Activated naive CD4-positive, alpha-beta T cell treated with anti-CD3 and anti-CD28 coated beads, Interleukin-2, amount 50 U/mL, for 72 hours (primary cell): ENCODE results near the gene CSF2RB. TPM values are rescaled to one million over a fixed set of nuclear protein-coding genes. Genes with fewer than 3 reads are reported as not detected.

ENCODE experiments used
- ATAC-seq, 2 donors: fragments of 150-1000 bp; cut with Tn5 transposase; 2 replicates each; pipeline ENCODE4 v1.10.0; 2021; ENCODE audit warnings: mild to moderate bottlenecking in 2 of 2, moderate library complexity in 2 of 2
- DNase-seq, 2 donors: peaks; one replicate each; pipeline ENCODE4 v3.0.0; 2021 to 2022; ENCODE audit warnings: low spot score in 2 of 2
- H3K27ac Mint-ChIP-seq, 2 donors: one replicate each; pipeline ENCODE4 v1.8.0; 2022; ENCODE audit warnings: mild to moderate bottlenecking in 2 of 2, mixed read lengths in 2 of 2
- H3K36me3 Mint-ChIP-seq, 2 donors: one replicate each; pipeline ENCODE4 v1.8.0; 2022; ENCODE audit warnings: mixed read lengths in 2 of 2
- H3K9me3 Mint-ChIP-seq, 2 donors: one replicate each; pipeline ENCODE4 v1.8.0; 2022; ENCODE audit warnings: mixed read lengths in 2 of 2
- total RNA-seq, 2 donors: library from RNA; stranded (reverse); gene quantifications; one replicate each; pipeline ENCODE4 v1.2.3, GENCODE V29; 2022

Gene CSF2RB
- total RNA-seq, 2 donors from 2014 or later: 0.87 to 1.4 TPM

DNA sequence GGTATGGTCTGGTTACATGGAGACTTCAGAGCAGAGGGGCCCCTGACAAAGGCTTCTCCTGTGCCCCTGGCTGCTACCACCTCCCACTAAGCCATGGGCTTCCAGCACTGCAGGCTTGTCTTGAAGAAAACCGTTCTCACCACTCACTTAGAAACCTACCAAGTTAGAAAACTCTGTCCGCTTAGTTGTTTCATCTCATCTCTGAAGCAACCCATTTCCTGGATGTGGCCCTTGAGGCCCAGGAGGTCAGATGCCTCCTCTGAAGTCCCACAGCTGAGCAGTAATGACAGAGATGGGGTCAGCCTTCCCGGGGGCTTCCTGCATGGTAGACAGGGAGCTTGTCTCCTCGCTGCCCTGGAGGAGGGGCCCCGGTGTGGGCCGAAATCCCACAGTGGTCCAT is 12.9 kb downstream of the CSF2RB start:
- no peak for ATAC-seq
- no peak overlapping the region for H3K27ac Mint-ChIP-seq
- DNase-seq: no peak
- no peaks in the 10 kb centered on the region for H3K9me3 Mint-ChIP-seq
- H3K36me3 Mint-ChIP-seq: no peaks in the 10 kb centered on the region

DNA sequence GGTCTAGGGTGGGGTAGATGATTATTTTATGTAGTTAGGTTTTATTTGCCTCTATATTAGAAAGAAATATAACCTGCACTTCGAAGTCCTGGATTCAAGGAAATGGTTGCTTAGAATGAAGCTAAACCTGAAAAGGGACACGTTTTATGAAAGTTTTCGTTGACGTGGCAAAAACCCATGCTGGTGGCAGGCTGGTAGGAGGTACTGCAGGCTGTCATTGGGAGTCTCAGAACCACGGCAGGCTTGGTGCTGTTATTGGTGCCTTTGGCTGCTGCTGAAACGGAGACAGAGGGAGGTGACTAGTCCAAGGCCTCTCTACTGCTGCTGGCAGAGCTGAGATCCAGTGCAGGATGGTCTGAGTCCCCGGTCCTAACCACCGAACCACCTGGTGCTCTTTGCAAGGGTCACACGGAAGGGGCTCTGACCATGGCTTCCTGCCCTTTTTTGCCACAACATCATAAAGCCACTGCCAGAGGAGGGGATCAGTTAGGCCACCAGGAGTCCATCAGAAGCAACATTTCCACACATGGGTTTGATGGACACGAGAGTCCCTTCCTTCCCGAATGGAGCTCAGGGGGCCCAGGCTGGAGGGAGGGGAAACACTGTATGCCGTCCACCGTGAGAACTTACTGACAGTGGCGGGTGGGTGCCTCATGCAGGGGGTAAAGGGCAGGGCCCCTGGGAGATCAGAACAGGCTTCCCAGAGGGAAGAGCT is 13.4 kb downstream of the CSF2RB start:
- peak overlapping the region in 1 of 2 donors; percentile 3 for H3K27ac Mint-ChIP-seq
- no peaks in the 10 kb centered on the region for H3K36me3 Mint-ChIP-seq
- H3K9me3 Mint-ChIP-seq: no peaks in the 10 kb centered on the region
- ATAC-seq (no peak), DNase-seq (no peak)

DNA sequence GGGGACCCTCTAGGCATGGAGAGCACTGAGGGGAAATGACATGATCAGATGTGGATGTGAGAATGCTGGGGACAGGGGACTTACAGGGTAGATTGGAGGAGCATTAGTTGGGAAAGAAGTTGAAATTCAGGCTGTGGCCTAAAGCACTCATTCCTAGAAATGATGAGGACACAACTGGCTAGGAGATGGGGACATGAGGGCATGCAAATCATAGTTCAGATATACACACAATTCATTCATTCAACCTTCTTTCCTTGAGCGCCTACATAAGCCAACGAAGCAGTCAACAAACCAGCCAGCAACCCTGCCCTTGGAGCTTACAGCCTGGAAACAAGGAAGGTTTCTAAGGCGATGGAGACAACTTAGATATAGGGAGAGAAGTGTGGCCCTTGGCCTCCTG is 14.2 kb downstream of the CSF2RB start:
- DNase-seq (no peak), ATAC-seq (no peak)
- H3K9me3 Mint-ChIP-seq: no peaks in the 10 kb centered on the region
- H3K36me3 Mint-ChIP-seq: no peaks in the 10 kb centered on the region
- H3K27ac Mint-ChIP-seq: peak overlapping the region in 1 of 2 donors; percentile 1

DNA sequence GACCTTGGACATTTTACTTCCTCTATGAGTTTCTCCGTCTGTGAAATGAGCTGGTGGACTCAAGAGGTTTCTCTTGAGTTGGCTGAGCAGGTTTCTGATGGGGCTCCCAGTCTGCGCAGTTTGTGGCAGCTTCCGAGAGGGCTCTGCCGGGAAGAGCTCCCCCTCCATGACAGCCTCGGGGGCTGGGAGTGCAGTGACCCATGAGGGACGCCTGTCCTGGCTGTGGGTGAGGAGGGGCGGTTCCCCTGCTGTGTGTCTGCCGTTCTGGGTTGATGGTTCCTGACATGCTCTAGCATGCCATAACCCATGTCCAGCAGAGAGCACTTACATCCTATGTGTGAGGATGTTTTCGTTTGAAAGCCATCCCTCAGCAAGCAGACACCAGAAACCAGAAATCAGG is 14.8 kb downstream of the CSF2RB start:
- H3K27ac Mint-ChIP-seq: peak overlapping the region in 1 of 2 donors; percentile 31
- DNase-seq (no peak), ATAC-seq (no peak)
- no peaks in the 10 kb centered on the region for H3K9me3 Mint-ChIP-seq
- no peaks in the 10 kb centered on the region for H3K36me3 Mint-ChIP-seq

DNA sequence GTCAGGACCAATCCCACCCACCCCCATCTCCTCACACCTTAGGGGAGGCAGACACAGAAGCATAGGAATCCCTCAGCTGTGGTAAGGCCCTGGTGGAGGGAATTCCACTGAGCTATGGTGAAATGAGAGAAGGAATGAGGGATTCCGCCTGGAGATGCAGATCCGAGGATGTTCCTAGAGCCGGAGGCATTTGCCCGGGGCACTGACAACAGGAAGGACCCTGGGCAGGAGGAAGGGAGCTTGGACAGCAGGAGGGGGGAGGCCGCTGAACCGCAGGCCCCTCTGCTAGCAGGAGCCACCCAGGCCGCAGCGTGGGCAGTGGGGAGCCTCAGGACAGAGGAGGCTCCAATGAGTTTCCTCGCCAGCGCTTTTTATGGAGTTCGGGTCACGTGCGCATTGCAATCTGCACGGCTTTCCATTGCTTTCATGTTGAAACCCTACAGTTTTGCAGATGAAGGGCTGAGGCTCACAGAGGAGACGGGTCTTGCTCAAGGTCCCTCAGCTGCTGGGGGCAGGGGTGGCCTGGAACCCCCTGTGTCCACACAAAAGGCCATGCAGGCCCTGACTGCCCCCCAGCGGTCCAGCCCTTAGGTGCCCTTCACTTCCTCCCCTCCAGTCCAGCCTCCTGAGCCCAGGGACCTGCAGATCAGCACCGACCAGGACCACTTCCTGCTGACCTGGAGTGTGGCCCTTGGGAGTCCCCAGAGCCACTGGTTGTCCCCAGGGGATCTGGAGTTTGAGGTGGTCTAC is 15.5 kb downstream of the CSF2RB start:
- no peaks in the 10 kb centered on the region for H3K36me3 Mint-ChIP-seq
- H3K27ac Mint-ChIP-seq: no peak overlapping the region
- DNase-seq (no peak), ATAC-seq (no peak)
- H3K9me3 Mint-ChIP-seq: no peaks in the 10 kb centered on the region

DNA sequence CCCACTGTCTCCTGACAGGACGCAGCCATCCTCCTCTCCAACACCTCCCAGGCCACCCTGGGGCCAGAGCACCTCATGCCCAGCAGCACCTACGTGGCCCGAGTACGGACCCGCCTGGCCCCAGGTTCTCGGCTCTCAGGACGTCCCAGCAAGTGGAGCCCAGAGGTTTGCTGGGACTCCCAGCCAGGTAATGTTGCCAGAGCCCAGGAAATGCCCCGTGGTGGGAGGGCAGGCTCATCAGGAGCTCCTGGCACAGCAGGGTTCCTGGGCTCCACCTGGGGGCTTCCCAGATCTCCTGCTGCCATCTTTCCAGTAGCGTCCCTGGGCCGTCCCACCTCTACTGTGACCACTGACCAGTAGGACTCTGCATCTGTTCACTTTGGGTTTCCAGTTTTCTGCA is 16.2 kb downstream of the CSF2RB start:
- DNase-seq (no peak), ATAC-seq (no peak)
- no peaks in the 10 kb centered on the region for H3K36me3 Mint-ChIP-seq
- H3K9me3 Mint-ChIP-seq: no peaks in the 10 kb centered on the region
- no peak overlapping the region for H3K27ac Mint-ChIP-seq

DNA sequence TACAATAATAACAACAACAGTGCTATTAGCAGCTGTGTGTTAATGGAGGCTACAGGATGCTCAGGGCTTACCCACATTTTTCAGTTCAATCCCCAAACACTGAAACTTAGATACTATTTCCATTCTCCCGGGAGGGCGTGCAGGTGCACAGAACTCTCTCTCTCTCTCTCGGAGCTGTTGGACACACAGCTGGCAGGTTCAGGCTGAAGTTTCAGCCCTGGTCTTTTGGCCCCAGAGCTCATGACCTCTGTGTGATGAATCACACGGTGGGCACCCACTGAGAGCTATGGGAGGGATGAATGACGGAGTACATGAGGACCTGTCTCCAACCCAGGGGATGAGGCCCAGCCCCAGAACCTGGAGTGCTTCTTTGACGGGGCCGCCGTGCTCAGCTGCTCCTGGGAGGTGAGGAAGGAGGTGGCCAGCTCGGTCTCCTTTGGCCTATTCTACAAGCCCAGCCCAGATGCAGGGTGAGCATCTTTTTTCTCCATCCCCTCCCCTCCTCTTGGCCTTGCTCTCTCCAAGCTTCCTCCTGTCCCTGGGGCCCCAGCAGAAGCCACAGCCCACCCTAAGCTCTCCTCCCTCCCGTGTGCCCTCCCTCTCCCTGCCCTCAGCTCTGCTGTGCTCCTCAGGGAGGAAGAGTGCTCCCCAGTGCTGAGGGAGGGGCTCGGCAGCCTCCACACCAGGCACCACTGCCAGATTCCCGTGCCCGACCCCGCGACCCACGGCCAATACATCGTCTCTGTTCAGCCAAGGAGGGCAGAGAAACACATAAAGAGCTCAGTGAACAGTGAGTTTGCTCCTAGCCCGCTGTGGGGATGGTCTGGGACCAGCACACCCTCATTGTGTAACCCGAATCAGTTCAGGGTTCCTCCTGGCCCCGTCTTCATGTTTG is 16.9 kb downstream of the CSF2RB start:
- Mint-ChIP-seq H3K36me3 (no peaks in the 10 kb centered on the region), H3K9me3 (no peaks in the 10 kb centered on the region), H3K27ac (no peak overlapping the region)
- ATAC-seq (no peak), DNase-seq (no peak)

DNA sequence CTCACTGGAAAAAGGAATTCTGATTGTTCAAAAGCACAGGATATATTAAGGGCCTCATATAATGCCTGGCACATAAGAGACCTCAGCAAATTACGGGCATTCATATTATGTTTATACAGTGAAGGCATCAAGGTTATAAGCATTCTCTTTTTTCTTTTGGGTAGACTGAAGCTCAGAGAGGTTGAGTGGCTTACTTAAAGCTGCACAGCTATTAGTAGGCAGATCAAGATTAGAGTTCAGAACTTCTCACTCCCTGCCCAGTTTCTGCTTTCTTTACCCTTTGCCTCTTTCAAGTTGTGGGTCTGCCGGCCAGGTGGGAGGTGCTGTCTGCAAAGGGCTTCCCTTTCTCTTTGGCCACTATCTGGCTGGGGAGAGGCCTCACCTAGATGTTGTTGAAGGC is 18.0 kb downstream of the CSF2RB start:
- Mint-ChIP-seq H3K27ac (no peak overlapping the region), H3K36me3 (no peaks in the 10 kb centered on the region), H3K9me3 (no peaks in the 10 kb centered on the region)
- no peak for ATAC-seq
- DNase-seq: no peak

DNA sequence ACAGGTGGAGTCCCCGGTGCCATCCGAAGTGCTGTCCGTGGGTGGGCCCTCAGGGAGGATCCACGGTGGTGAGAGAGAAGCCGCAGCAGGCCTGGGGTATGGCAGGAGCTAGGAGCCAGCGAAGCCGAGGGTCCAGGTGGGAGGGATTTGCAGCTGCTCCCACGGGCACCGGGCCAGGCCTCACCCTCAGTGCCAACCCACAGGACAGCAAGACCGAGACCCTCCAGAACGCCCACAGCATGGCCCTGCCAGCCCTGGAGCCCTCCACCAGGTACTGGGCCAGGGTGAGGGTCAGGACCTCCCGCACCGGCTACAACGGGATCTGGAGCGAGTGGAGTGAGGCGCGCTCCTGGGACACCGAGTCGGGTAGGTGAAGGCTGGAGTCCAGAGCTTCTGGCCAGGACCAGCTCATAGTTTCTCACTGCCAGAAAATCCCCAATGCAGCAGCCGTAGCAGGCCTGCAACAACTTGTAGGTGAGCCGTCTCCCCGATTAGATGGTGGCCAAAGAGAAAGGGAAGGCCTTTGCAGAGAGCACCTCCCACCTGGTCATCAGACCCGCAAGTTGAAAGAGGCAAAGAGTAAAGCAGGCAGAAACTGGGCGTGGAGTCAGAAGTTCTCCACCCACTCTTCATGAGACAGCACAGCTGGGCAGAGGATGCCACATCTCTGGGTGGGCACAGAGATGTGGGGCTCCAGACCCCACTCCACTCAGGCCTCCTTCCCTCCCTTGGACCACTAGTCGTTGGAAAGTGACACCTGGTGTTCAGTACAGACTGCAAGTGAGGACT is 20.4 kb downstream of the CSF2RB start:
- no peaks in the 10 kb centered on the region for H3K9me3 Mint-ChIP-seq
- H3K36me3 Mint-ChIP-seq: no peaks in the 10 kb centered on the region
- ATAC-seq: no peak
- DNase-seq: no peak
- no peak overlapping the region for H3K27ac Mint-ChIP-seq

DNA sequence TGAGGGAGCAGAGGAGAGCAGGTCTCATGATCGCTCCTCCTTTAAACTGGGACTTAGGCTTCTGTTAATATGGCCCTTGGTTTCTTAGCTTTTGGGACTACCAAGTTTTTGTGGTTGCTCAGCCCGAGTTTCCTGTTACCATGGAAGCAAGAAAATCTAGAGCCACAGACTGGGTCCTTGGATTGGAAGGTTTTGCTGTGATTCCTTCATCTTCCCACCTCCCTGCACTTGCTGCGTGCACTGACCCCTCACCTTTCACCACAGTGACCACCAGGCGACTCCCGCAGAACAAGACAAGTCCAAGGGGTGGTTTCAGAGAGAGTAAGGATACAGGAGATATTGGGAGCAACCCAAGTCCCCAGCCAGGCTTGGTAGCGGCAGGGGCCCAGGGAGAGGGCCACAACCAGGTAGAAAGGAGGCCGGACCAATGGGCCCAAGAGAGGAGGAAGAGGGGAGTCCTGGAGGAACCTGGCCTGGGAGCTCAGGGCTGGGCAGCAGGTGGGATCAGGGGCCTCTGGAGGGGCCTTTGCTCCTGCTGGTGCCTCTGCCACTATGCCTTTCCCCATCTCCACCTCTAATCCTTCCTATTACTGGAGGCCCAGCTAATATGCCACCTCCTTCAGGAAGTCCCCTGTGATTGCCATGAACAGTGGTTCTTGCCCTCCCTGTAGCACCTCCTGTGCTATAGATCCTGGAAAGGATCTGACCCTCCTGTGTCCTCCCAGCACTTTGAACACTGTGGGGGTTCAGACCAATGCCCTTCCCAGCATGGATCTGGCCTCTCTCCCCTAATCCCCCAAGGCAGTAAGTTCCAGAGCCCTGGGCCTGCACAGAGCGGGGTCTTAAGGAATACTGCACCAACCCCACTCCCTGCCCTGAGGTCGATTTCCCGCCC is 21.2 kb downstream of the CSF2RB start:
- no peak for ATAC-seq

DNA sequence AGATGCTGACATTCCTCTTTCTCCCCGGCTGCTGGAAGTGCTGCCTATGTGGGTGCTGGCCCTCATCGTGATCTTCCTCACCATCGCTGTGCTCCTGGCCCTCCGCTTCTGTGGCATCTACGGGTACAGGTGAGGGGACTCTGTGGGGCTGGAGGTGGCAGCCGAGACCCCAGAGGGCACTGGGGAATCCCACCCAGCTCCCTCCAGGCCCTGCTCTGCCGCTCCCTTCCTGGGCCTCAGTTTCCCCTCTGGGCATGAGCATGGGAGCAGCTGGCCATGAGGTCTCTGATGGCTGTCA is 21.8 kb downstream of the CSF2RB start:
- Mint-ChIP-seq H3K9me3 (no peaks in the 10 kb centered on the region), H3K27ac (no peak overlapping the region), H3K36me3 (no peaks in the 10 kb centered on the region)
- ATAC-seq: no peak
- no peak for DNase-seq

More for the DNA sequence above, 21.2 kb downstream of the CSF2RB start:
- Mint-ChIP-seq H3K36me3 (no peaks in the 10 kb centered on the region), H3K27ac (no peak overlapping the region), H3K9me3 (no peaks in the 10 kb centered on the region)
- no peak for DNase-seq

DNA sequence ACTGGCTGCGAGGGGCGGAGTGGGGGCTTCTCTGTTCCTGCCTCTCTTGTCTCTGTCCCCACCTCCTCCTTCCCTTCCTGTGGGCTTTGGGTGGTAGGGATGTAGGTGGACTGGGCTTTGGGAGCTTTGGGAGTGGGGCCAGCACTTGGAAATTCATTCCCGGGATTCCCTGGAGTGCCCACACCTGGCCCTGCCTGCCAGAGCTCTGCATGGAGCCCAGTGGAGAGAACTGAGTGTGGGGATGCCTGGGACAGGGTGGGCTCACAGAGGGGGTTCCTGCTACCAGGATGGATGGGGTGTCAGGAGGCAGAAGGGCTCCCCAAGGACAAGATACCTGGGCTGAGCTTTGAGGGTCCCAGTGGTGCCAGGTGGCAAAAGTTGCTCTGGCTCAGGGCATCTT is 22.3 kb downstream of the CSF2RB start:
- Mint-ChIP-seq H3K9me3 (no peaks in the 10 kb centered on the region), H3K36me3 (no peaks in the 10 kb centered on the region), H3K27ac (no peak overlapping the region)
- no peak for DNase-seq
- ATAC-seq: no peak

DNA sequence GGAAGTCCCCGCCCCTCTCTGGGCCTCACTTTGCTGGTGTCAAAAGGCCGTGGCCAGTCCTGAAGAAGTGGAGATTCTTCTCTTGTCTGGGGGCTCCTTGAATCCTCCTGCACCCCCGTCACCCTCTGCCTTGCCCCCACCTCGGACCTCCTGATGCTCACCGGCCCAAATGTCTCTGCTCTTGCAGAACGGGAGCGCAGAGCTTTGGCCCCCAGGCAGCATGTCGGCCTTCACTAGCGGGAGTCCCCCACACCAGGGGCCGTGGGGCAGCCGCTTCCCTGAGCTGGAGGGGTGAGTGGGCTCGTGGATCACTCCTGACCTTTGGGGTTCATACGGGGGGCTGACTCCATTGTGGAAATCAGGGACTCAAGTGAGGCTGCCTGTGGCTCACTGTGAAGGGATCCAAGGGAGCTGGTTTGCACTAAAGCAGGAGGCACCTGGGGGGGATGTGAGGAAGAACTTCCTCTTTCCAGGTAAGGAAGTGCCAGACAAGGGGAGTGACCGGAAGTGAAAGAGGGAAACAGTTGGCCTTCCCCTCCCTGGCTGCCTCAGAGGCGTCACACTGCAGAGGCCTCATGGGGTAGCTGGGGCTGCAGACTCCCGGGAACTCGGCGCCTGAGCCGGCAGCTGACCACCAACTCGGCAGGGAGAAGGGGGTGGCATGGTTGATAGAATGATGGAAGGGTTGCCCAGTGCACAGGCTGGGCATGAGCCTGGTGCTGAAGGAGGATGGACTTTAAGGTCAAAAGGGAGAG is 23.1 kb downstream of the CSF2RB start:
- no peak for ATAC-seq
- peak overlapping the region in 1 of 2 donors; percentile 60 for H3K27ac Mint-ChIP-seq
- H3K9me3 Mint-ChIP-seq: no peaks in the 10 kb centered on the region
- H3K36me3 Mint-ChIP-seq: no peaks in the 10 kb centered on the region
- no peak for DNase-seq

DNA sequence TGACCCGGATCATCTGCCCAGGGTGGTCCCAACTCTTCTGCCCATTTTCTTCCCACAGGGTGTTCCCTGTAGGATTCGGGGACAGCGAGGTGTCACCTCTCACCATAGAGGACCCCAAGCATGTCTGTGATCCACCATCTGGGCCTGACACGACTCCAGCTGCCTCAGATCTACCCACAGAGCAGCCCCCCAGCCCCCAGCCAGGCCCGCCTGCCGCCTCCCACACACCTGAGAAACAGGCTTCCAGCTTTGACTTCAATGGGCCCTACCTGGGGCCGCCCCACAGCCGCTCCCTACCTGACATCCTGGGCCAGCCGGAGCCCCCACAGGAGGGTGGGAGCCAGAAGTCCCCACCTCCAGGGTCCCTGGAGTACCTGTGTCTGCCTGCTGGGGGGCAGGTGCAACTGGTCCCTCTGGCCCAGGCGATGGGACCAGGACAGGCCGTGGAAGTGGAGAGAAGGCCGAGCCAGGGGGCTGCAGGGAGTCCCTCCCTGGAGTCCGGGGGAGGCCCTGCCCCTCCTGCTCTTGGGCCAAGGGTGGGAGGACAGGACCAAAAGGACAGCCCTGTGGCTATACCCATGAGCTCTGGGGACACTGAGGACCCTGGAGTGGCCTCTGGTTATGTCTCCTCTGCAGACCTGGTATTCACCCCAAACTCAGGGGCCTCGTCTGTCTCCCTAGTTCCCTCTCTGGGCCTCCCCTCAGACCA is 24.0 kb downstream of the CSF2RB start:
- no peaks in the 10 kb centered on the region for H3K36me3 Mint-ChIP-seq
- H3K9me3 Mint-ChIP-seq: no peaks in the 10 kb centered on the region
- no peak overlapping the region for H3K27ac Mint-ChIP-seq
- DNase-seq (no peak), ATAC-seq (no peak)

DNA sequence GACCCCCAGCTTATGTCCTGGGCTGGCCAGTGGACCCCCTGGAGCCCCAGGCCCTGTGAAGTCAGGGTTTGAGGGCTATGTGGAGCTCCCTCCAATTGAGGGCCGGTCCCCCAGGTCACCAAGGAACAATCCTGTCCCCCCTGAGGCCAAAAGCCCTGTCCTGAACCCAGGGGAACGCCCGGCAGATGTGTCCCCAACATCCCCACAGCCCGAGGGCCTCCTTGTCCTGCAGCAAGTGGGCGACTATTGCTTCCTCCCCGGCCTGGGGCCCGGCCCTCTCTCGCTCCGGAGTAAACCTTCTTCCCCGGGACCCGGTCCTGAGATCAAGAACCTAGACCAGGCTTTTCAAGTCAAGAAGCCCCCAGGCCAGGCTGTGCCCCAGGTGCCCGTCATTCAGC is 24.6 kb downstream of the CSF2RB start:
- Mint-ChIP-seq H3K36me3 (no peaks in the 10 kb centered on the region), H3K9me3 (no peaks in the 10 kb centered on the region), H3K27ac (no peak overlapping the region)
- no peak for DNase-seq
- no peak for ATAC-seq
